Brain microvascular endothelial cell (primary cell): Measurements from ENCODE around the gene ANK3.

Experiments
- DNase-seq: peaks from one replicate; pipeline ENCODE4 v3.0.0-alpha.2; 2020
- H3K27ac ChIP-seq: fragments of 250-450 bp; sonication (Bioruptor Pico); 2 replicates; pipeline ENCODE4 v1.5.1; 2020; ENCODE audit warnings: mild to moderate bottlenecking, moderate library complexity
- H3K27me3 ChIP-seq: fragments of 250-450 bp; sonication (Bioruptor Pico); replicated peaks from 2 replicates; pipeline ENCODE4 v1.5.1; 2020; ENCODE audit warnings: mild to moderate bottlenecking
- H3K36me3 ChIP-seq: fragments of 250-450 bp; sonication (Bioruptor Pico); replicated peaks from 2 replicates; pipeline ENCODE4 v1.5.1; 2020; ENCODE audit warnings: mild to moderate bottlenecking
- H3K4me3 ChIP-seq: 2 replicates; pipeline ENCODE4 v1.5.1; 2011; ENCODE audit warnings: low read depth, mild to moderate bottlenecking, control low read depth, low read length, moderate library complexity
- in situ Hi-C: cut with HindIII; loops from 2 replicates; pipeline ENCODE4 v1.10.0; 2017; ENCODE audit warnings: low sequenced_read_pairs, low pct_ligation_motif_present
- TF ChIP-seq, protein P1 (sequence below): IDR thresholded peaks from 2 replicates; pipeline ENCODE4 v1.5.1; 2011; ENCODE audit warnings: low read depth, mild to moderate bottlenecking, moderate library complexity, low read length, control low read depth, inconsistent platforms; ENCODE audit errors: missing control alignments

The ANK3 gene

DNA sequence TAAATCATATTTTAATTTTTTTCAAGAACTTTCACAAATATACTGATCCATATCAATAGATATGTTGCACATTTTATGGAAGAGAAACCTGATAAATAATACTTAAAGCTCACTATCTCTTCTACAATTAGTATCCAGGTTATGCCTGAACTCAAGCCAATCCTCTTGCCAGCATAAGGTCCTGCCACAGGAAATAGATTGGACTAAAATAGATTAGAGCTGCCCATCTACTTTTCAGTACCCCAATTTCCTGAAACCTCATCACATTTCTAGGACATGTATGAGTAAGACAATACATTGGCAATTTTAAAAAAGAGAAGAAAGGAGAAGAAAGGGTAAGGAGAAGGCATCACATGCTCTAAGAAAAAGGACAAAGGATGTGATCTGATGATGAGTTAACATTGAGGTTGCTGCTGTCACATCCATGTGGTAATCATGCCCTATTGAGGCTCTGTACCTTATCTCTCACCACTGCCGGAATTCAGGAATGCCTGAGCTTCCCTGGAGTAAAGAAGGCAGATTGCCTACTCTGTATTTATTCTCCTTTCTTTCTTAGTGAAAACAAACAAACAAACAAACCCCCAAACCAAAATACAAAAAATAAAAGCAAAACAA is 199.7 kb downstream of the ANK3 start:
- H3K27me3 ChIP-seq = no peaks in the 10 kb centered on the region
- no peaks in the 10 kb centered on the region for H3K36me3 ChIP-seq
- DNase-seq = no peak
- H3K4me3 ChIP-seq = no peak overlapping the region
- in situ Hi-C loops = no loop called here
- TF ChIP-seq, protein P1, sequence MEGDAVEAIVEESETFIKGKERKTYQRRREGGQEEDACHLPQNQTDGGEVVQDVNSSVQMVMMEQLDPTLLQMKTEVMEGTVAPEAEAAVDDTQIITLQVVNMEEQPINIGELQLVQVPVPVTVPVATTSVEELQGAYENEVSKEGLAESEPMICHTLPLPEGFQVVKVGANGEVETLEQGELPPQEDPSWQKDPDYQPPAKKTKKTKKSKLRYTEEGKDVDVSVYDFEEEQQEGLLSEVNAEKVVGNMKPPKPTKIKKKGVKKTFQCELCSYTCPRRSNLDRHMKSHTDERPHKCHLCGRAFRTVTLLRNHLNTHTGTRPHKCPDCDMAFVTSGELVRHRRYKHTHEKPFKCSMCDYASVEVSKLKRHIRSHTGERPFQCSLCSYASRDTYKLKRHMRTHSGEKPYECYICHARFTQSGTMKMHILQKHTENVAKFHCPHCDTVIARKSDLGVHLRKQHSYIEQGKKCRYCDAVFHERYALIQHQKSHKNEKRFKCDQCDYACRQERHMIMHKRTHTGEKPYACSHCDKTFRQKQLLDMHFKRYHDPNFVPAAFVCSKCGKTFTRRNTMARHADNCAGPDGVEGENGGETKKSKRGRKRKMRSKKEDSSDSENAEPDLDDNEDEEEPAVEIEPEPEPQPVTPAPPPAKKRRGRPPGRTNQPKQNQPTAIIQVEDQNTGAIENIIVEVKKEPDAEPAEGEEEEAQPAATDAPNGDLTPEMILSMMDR = no peak
- no peak overlapping the region for H3K27ac ChIP-seq

DNA sequence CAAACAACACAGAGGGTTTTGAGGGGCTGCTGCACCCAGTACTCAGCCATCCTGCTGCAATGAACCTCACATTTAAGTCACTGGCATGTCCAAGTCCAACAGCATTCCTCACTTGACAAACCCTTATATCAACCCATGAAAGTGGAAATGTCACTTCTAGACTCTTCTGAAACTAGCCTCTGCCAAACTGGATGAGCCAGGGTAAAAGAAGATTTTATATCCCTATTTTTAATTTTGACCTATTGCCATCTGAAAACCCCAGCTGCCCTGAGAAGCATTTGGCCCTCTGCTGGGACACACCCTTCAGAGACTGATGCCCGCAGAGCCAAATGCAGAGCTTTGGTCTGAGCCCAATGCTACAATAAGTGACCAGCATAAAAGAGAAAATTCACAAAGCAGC is 201.1 kb downstream of the ANK3 start:
- no peaks in the 10 kb centered on the region for H3K36me3 ChIP-seq
- TF ChIP-seq, protein P1 = no peak
- in situ Hi-C loops = no loop called here

DNA sequence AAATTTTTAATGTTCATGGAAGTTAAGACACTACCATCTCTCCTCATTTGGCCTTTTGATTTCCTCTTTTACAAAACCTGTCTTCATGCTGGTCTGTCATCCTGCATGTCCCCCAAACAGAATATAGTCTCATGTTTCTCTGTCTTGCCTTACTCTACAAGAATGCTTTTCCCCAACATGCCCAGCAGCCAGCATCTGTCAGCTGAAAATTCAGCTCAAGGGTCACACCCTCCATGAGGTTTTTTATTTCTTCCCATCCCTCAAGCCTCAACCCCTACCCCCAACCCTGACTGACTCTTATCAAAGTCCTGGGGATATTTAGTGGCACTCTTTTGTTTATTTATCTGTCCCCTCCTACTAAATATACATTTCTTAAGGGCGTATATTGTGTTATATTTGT is 202.0 kb downstream of the ANK3 start:
- TF ChIP-seq, protein P1 = no peak
- Histone ChIP-seq H3K27me3 (no peaks in the 10 kb centered on the region), H3K27ac (no peak overlapping the region), H3K36me3 (no peaks in the 10 kb centered on the region), H3K4me3 (no peak overlapping the region)
- DNase-seq = no peak
- in situ Hi-C loops = no loop called here

More for the DNA sequence above, 201.1 kb downstream of the ANK3 start:
- no peaks in the 10 kb centered on the region for H3K27me3 ChIP-seq
- no peak for DNase-seq
- H3K27ac ChIP-seq = no peak overlapping the region
- H3K4me3 ChIP-seq = no peak overlapping the region

DNA sequence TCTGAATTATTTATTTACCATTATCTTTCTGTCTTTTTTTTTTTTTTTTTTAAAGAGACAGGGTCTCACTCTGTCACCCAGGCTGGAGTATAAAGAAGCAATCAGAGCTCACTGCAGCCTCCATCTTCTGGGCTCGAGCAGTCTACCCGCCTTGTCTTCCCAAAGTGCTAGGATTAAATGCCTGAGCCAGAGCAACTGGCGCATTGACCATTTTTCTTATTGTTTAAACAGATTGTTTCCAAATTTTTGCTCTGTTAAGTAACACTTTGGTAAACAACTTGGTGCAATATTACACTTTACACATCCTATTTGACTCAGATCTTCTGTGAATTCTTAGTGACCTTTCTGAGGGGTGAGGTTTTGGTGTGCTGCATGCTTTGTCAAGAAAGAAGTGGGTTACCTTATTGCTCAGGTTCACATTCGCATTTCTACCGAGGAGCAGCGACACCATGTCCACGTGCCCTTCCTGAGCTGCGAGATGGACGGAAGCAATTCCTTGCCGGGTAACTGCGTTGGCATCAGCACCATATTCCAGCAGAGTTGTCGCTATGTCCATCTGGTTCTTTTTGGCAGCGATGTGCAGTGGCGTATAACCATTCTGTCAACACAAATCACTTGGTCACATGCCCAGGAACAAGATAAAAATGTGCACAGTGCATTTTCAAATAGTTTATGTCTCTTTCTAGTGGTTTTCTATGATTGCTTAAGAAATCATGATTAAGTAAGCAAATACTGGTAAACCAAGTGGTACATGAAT is 203.2 kb downstream of the ANK3 start:
- no peak for DNase-seq
- Histone ChIP-seq H3K27ac (no peak overlapping the region), H3K27me3 (no peaks in the 10 kb centered on the region), H3K4me3 (no peak overlapping the region), H3K36me3 (no peaks in the 10 kb centered on the region)
- TF ChIP-seq, protein P1 = no peak
- in situ Hi-C loops = no loop called here

DNA sequence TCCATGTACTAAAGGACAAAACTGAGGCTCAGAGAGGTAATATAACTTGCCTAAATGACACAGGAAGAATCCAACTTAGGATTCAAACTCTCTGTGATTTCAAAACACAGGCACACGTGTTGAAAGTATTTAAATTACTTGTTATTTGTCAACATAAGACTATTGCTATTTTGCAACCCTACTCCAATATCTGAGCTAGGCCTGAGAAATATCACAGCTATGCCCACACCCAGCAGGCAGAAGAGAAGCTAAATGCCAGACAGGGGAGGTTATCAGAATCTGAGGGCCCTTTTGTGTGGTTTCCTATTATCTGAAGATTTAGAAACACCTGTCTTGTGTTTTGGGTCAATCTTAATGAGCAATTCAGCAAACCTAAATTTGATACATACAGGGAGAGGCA is 204.3 kb downstream of the ANK3 start:
- no peak for DNase-seq
- Histone ChIP-seq H3K36me3 (no peaks in the 10 kb centered on the region), H3K4me3 (no peak overlapping the region), H3K27ac (no peak overlapping the region), H3K27me3 (no peaks in the 10 kb centered on the region)
- in situ Hi-C loops = no loop called here
- TF ChIP-seq, protein P1 = no peak
